SK-N-SH (cell line): ENCODE results near the gene VSTM1. TPM values are rescaled to one million over a fixed set of nuclear protein-coding genes. Genes with fewer than 3 reads are reported as not detected.

ENCODE experiments used
- CTCF ChIA-PET: fragments of 300-600, 350-600 bp; formaldehyde crosslinking; extraction: SDS; loops from one replicate; lab custom pipeline; 2021; lab: Yijun Ruan, JAX
- POLR2A ChIA-PET: fragments of 350-600 bp; sonication (Branson Sonifier 250); formaldehyde crosslinking; extraction: SDS; loops from one replicate; lab custom pipeline; 2020; ENCODE audit warnings: antibody characterized with exemption, inconsistent platforms; lab: Yijun Ruan, JAX
- DNase-seq: peaks from one replicate; pipeline ENCODE4 v3.0.0; 2012
- H2AFZ ChIP-seq: fragments of 200-600 bp; sonication (generic); 2 replicates; pipeline ENCODE4 v1.8.1; 2016; ENCODE audit warnings: antibody characterized with exemption, mild to moderate bottlenecking, low read depth
- H3F3A ChIP-seq: fragments of 200-600 bp; sonication (generic); replicated peaks from 2 replicates; pipeline ENCODE3; 2016; ENCODE audit warnings: antibody characterized with exemption, mild to moderate bottlenecking; ENCODE audit not compliant: insufficient read depth
- H3K27ac ChIP-seq, 2 experiments: fragments of 200-500 bp in 1 of 2; fragments of 200-600 bp in 1 of 2; sonication (Bioruptor generic) in 1 of 2; sonication (generic), shearing (Covaris generic) in 1 of 2; 2 replicates each; pipeline versions ENCODE4 v1.5.1 to v1.6.1; 2014 to 2016; ENCODE audit warnings: low read depth in 2 of 2, inconsistent platforms in 1 of 2, low read length in 1 of 2, mild to moderate bottlenecking in 1 of 2, mixed read lengths in 1 of 2
- H3K27me3 ChIP-seq: fragments of 200-600 bp; sonication (generic), shearing (Covaris generic); 2 replicates; pipeline ENCODE4 v1.6.1; 2016; ENCODE audit warnings: mixed run types; ENCODE audit not compliant: insufficient read depth
- H3K36me3 ChIP-seq, 2 experiments: fragments of 200-500 bp in 1 of 2; fragments of 200-600 bp in 1 of 2; sonication (Bioruptor generic) in 1 of 2; sonication (generic) in 1 of 2; replicated peaks in 1 of 2; 2 replicates each; pipeline versions ENCODE3 to v1.5.1; 2014 to 2016; ENCODE audit warnings: low read length in 1 of 2, mild to moderate bottlenecking in 1 of 2; ENCODE audit not compliant: insufficient read depth in 2 of 2, control insufficient read depth in 1 of 2
- H3K4me1 ChIP-seq, 2 experiments: fragments of 200-500 bp in 1 of 2; fragments of 200-600 bp in 1 of 2; sonication (Bioruptor generic) in 1 of 2; sonication (generic), shearing (Covaris generic) in 1 of 2; 2 replicates each; pipeline versions ENCODE4 v1.5.1 to v1.6.1; 2014 to 2016; ENCODE audit warnings: low read depth in 1 of 2, low read length in 1 of 2, mixed run types in 1 of 2; ENCODE audit not compliant: insufficient read depth in 2 of 2, control insufficient read depth in 1 of 2
- H3K4me2 ChIP-seq: fragments of 200-600 bp; sonication (generic), shearing (Covaris generic); 2 replicates; pipeline ENCODE4 v1.6.1; 2017; ENCODE audit warnings: mixed run types
- H3K4me3 ChIP-seq, 2 experiments: fragments of 200-500 bp in 1 of 2; fragments of 200-600 bp in 1 of 2; sonication (Bioruptor generic) in 1 of 2; sonication (generic), shearing (Covaris generic) in 1 of 2; 2 replicates each; pipeline versions ENCODE4 v1.5.1 to v1.8.1; 2014 to 2016; ENCODE audit warnings: low read depth in 2 of 2, inconsistent platforms in 1 of 2, low read length in 1 of 2, mild to moderate bottlenecking in 1 of 2, mixed read lengths in 1 of 2, moderate library complexity in 1 of 2
- H3K79me2 ChIP-seq: fragments of 200-600 bp; sonication (generic); 2 replicates; pipeline ENCODE4 v1.8.1; 2017; ENCODE audit warnings: mild to moderate bottlenecking; ENCODE audit not compliant: insufficient read depth
- H3K9ac ChIP-seq: fragments of 200-600 bp; sonication (generic); 2 replicates; pipeline ENCODE4 v1.6.1; 2017; ENCODE audit warnings: mixed run types
- H3K9me2 ChIP-seq: fragments of 200-600 bp; sonication (generic); 2 replicates; pipeline ENCODE4 v1.6.1; 2017; ENCODE audit warnings: mixed run types
- H3K9me3 ChIP-seq: fragments of 200-600 bp; sonication (generic); 2 replicates; pipeline ENCODE4 v1.6.1; 2017; ENCODE audit warnings: mixed run types, mild to moderate bottlenecking, moderate library complexity
- H4K20me1 ChIP-seq: fragments of 200-600 bp; sonication (generic); 2 replicates; pipeline ENCODE4 v1.6.1; 2017; ENCODE audit warnings: mild to moderate bottlenecking, mixed run types; ENCODE audit not compliant: insufficient read depth
- CHD2 ChIP-seq: fragments of 150-350 bp; IDR thresholded peaks from 2 replicates; pipeline ENCODE4 v1.6.1; 2018; ENCODE audit warnings: low read length; ENCODE audit not compliant: partially characterized antibody
- CTCF ChIP-seq: fragments of 200-600 bp; sonication (generic); IDR thresholded peaks from 2 replicates; pipeline ENCODE4 v1.6.1; 2017; ENCODE audit warnings: antibody characterized with exemption, mild to moderate bottlenecking, moderate library complexity
- ELF1 ChIP-seq: IDR thresholded peaks from 2 replicates; pipeline ENCODE4 v1.4.0; 2012
- EZH2phosphoT487 ChIP-seq: fragments of 200-600 bp; sonication (generic); IDR thresholded peaks from 2 replicates; pipeline ENCODE4 v1.6.1; 2017; ENCODE audit warnings: low read depth, mixed run types, mild to moderate bottlenecking, antibody characterized with exemption, moderate library complexity, borderline replicate concordance
- FOXJ3 ChIP-seq: sonication (generic); formaldehyde crosslinking; IDR thresholded peaks from 2 replicates; pipeline ENCODE4 v1.5.1; 2020; ENCODE audit warnings: mild to moderate bottlenecking, missing genetic modification reagents
- FOXM1 ChIP-seq: IDR thresholded peaks from 2 replicates; pipeline ENCODE4 v1.4.0; 2012; ENCODE audit warnings: low read depth, mild to moderate bottlenecking
- GABPA ChIP-seq: IDR thresholded peaks from 2 replicates; pipeline ENCODE4 v1.4.0; 2012; ENCODE audit warnings: low read depth, mild to moderate bottlenecking
- GATA2 ChIP-seq: sonication (generic); formaldehyde crosslinking; IDR thresholded peaks from 2 replicates; pipeline ENCODE4 v1.5.0; 2020; ENCODE audit warnings: mild to moderate bottlenecking, missing genetic modification reagents
- JUND ChIP-seq: IDR thresholded peaks from 2 replicates; pipeline ENCODE4 v1.4.0; 2012
- MXI1 ChIP-seq: IDR thresholded peaks from 2 replicates; pipeline ENCODE4 v1.6.1; 2012; ENCODE audit warnings: mild to moderate bottlenecking, low read depth, low read length, improper control_type of control experiment
- NRF1 ChIP-seq: IDR thresholded peaks from 2 replicates; pipeline ENCODE4 v1.6.1; 2012; ENCODE audit warnings: low read depth, mild to moderate bottlenecking, low read length
- POLR2AphosphoS5 ChIP-seq: IDR thresholded peaks from 2 replicates; pipeline ENCODE4 v1.6.1; 2012; ENCODE audit warnings: low read depth, low read length
- RFX5 ChIP-seq: IDR thresholded peaks from 2 replicates; pipeline ENCODE4 v1.6.1; 2012; ENCODE audit warnings: mild to moderate bottlenecking, improper control_type of control experiment, low read length
- RXRA ChIP-seq: IDR thresholded peaks from 2 replicates; pipeline ENCODE4 v1.4.0; 2012; ENCODE audit warnings: low read depth, mild to moderate bottlenecking, borderline replicate concordance
- SMC3 ChIP-seq: IDR thresholded peaks from 2 replicates; pipeline ENCODE4 v1.6.1; 2012; ENCODE audit warnings: low read depth, low read length, improper control_type of control experiment
- TAF1 ChIP-seq: IDR thresholded peaks from 2 replicates; pipeline ENCODE4 v1.6.1; 2012; ENCODE audit warnings: low read depth, mild to moderate bottlenecking, low read length, moderate library complexity, borderline replicate concordance
- TCF12 ChIP-seq: IDR thresholded peaks from 2 replicates; pipeline ENCODE4 v1.4.0; 2012
- TEAD4 ChIP-seq: IDR thresholded peaks from 2 replicates; pipeline ENCODE4 v1.4.0; 2012; ENCODE audit warnings: mild to moderate bottlenecking, borderline replicate concordance; ENCODE audit not compliant: insufficient read depth
- YY1 ChIP-seq: IDR thresholded peaks from 2 replicates; pipeline ENCODE4 v1.4.0; 2012; ENCODE audit warnings: low read depth, mild to moderate bottlenecking
- WGBS: methylation state at CpG from one replicate; pipeline ENCODE4 v1.1.6; 2017; ENCODE audit warnings: low lambda C conversion rate; 5-methylcytosine and 5-hydroxymethylcytosine counted together
- polyA plus RNA-seq, 3 experiments: library from polyadenylated mRNA; depleted of rRNA; stranded (reverse); fragments of >200 nt; gene quantifications; 2 replicates each; pipeline ENCODE4 v1.2.3, GENCODE V29; 2012
- TF ChIP-seq, protein P1 (sequence below): IDR thresholded peaks from 2 replicates; pipeline ENCODE4 v1.4.0; 2012; ENCODE audit warnings: low read depth, borderline replicate concordance
- TF ChIP-seq, protein P2 (sequence below): fragments of 150-350 bp; IDR thresholded peaks from 2 replicates; pipeline ENCODE4 v1.6.1; 2016; ENCODE audit warnings: mild to moderate bottlenecking, low read depth, low read length
- TF ChIP-seq, protein P3 (sequence below): IDR thresholded peaks from 2 replicates; pipeline ENCODE4 v1.4.0; 2012; ENCODE audit warnings: low read depth
- TF ChIP-seq, protein P4 (sequence below): IDR thresholded peaks from 2 replicates; pipeline ENCODE4 v1.4.0; 2012; ENCODE audit warnings: low read depth, borderline replicate concordance

The VSTM1 gene
- polyA plus RNA-seq, 1 of the 3 experiments (the other 2 are of a cell fraction), result 0.10 TPM

- TF ChIP-seq JUND (no peak), GATA2 (no peak), SMC3 (peak; percentile 55), CHD2 (no peak), EZH2phosphoT487 (no peak), YY1 (no peak)
- TF ChIP-seq, protein P1, sequence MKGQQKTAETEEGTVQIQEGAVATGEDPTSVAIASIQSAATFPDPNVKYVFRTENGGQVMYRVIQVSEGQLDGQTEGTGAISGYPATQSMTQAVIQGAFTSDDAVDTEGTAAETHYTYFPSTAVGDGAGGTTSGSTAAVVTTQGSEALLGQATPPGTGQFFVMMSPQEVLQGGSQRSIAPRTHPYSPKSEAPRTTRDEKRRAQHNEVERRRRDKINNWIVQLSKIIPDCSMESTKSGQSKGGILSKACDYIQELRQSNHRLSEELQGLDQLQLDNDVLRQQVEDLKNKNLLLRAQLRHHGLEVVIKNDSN, result no peak
- TF ChIP-seq, protein P2, sequence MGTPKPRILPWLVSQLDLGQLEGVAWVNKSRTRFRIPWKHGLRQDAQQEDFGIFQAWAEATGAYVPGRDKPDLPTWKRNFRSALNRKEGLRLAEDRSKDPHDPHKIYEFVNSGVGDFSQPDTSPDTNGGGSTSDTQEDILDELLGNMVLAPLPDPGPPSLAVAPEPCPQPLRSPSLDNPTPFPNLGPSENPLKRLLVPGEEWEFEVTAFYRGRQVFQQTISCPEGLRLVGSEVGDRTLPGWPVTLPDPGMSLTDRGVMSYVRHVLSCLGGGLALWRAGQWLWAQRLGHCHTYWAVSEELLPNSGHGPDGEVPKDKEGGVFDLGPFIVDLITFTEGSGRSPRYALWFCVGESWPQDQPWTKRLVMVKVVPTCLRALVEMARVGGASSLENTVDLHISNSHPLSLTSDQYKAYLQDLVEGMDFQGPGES, result no peak
- TF ChIP-seq, protein P3, sequence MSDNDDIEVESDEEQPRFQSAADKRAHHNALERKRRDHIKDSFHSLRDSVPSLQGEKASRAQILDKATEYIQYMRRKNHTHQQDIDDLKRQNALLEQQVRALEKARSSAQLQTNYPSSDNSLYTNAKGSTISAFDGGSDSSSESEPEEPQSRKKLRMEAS, result peak; percentile 74
Observed at GRCh38 chr19:54030895-54031586, 32.7 kb downstream of the VSTM1 start (continued).

- Histone ChIP-seq H3K4me2 (peak overlapping the region; percentile 81; the same call in 1 of the 2 replicates), H3K27ac (no peak overlapping the region), H4K20me1 (no peaks in the 10 kb centered on the region), H2AFZ (no peak overlapping the region), H3K79me2 (no peaks in the 10 kb centered on the region), H3K27me3 (no peaks in the 10 kb centered on the region), H3K9me3 (no peaks in the 10 kb centered on the region), H3K4me3 (no peak overlapping the region; a peak in 1 of 4 replicates), H3K36me3 (no peaks in the 10 kb centered on the region), H3K4me1 (no peaks in the 10 kb centered on the region), H3F3A (peaks cover 13% of the 10 kb centered on the region), H3K9ac (no peak overlapping the region), H3K9me2 (no peaks in the 10 kb centered on the region)
- ChIA-PET POLR2A (no interaction called here), CTCF (interaction anchor here (0.6 to 5.2 kb wide), 55 partner anchors 9 to 261 kb away, joined by 3 to 54 read pairs (median 4); partner anchors contain the start of genes CACNG7 and PRKCG)
- WGBS, result 6% methylated on average over 9 of the region's 9 CpGs
- DNase-seq, result peak; percentile 71
- TF ChIP-seq, protein P2, result no peak
- TF ChIP-seq TAF1 (no peak), YY1 (no peak), CHD2 (no peak), MXI1 (no peak), NRF1 (peak; percentile 12; the same call in 1 of the 2 replicates), EZH2phosphoT487 (no peak), ELF1 (no peak), TCF12 (no peak), FOXJ3 (no peak), RXRA (no peak), TEAD4 (no peak), FOXM1 (no peak), POLR2AphosphoS5 (no peak), RFX5 (no peak), GABPA (no peak), SMC3 (peak; percentile 66), CTCF (peak; percentile 69), GATA2 (no peak)
- TF ChIP-seq, protein P3, result no peak
- TF ChIP-seq, protein P4, sequence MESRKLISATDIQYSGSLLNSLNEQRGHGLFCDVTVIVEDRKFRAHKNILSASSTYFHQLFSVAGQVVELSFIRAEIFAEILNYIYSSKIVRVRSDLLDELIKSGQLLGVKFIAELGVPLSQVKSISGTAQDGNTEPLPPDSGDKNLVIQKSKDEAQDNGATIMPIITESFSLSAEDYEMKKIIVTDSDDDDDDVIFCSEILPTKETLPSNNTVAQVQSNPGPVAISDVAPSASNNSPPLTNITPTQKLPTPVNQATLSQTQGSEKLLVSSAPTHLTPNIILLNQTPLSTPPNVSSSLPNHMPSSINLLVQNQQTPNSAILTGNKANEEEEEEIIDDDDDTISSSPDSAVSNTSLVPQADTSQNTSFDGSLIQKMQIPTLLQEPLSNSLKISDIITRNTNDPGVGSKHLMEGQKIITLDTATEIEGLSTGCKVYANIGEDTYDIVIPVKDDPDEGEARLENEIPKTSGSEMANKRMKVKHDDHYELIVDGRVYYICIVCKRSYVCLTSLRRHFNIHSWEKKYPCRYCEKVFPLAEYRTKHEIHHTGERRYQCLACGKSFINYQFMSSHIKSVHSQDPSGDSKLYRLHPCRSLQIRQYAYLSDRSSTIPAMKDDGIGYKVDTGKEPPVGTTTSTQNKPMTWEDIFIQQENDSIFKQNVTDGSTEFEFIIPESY, result no peak
Observed at GRCh38 chr19:54029930-54030490, 33.7 kb downstream of the VSTM1 start.
